NCI-H1048 (cell line): ENCODE measurements around the gene LOC101059915.
"Not testable (repeated sequence)": the region's sequence is repeated elsewhere in the genome, so short reads cannot be mapped to it uniquely, and the experiment has no call there.

Source experiments
- DNase-seq: peaks from one replicate; lab custom pipeline; 2025; lab: John Stamatoyannopoulos, UW

Gene LOC101059915

GRCh38 chrX:71675636-71676035 lies 8.3 kb downstream of the LOC101059915 start:
- DNase-seq, result not testable (repeated sequence)

GRCh38 chrX:71676068-71676795 lies 8.9 kb downstream of the LOC101059915 start:
- DNase-seq, result not testable (repeated sequence)

GRCh38 chrX:71677195-71677594 lies 9.8 kb downstream of the LOC101059915 start:
- DNase-seq, result not testable (repeated sequence)

- DNase-seq, result no peak
Observed at GRCh38 chrX:71679575-71680207, 12.3 kb downstream of the LOC101059915 start.

- not testable (repeated sequence) for DNase-seq
Observed at GRCh38 chrX:71696641-71697465, 29.5 kb downstream of the LOC101059915 start.

- DNase-seq, result not testable (repeated sequence)
Observed at GRCh38 chrX:71697466-71698298, 30.3 kb downstream of the LOC101059915 start.

GRCh38 chrX:71698299-71699022 lies 31.1 kb downstream of the LOC101059915 start:
- DNase-seq, result not testable (repeated sequence)

GRCh38 chrX:71699023-71699344 lies 31.6 kb downstream of the LOC101059915 start:
- DNase-seq, result not testable (repeated sequence)

- DNase-seq, result not testable (repeated sequence)
Observed at GRCh38 chrX:71702853-71703252, 35.5 kb downstream of the LOC101059915 start.

- DNase-seq, result not testable (repeated sequence)
Observed at GRCh38 chrX:71714064-71714463, 46.7 kb downstream of the LOC101059915 start.

GRCh38 chrX:71715551-71715950 lies 48.2 kb downstream of the LOC101059915 start:
- DNase-seq, result not testable (repeated sequence)

- not testable (repeated sequence) for DNase-seq
Observed at GRCh38 chrX:71716323-71716722, 49.0 kb downstream of the LOC101059915 start.

- DNase-seq, result not testable (repeated sequence)
Observed at GRCh38 chrX:71718185-71718584, 50.8 kb downstream of the LOC101059915 start, which contains the start of gene CXorf49. CXorf49 (minus strand) TSS chrX:71718285; CDS start chrX:71718151, 134 bp downstream.

- not testable (repeated sequence) for DNase-seq
Observed at GRCh38 chrX:71719195-71719594, 51.8 kb downstream of the LOC101059915 start.

GRCh38 chrX:71720289-71720886 lies 53.0 kb downstream of the LOC101059915 start:
- DNase-seq, result not testable (repeated sequence)
